ENCODE results near the gene POU6F2. TPM values are rescaled to one million over a fixed set of nuclear protein-coding genes. Genes with fewer than 3 reads are reported as not detected.

The POU6F2 gene
- total and polyA plus RNA-seq, 2 donors (not counting 1 experiment from before 2014, with no cell fraction given): 0.47 TPM; not detected in 1

DNA sequence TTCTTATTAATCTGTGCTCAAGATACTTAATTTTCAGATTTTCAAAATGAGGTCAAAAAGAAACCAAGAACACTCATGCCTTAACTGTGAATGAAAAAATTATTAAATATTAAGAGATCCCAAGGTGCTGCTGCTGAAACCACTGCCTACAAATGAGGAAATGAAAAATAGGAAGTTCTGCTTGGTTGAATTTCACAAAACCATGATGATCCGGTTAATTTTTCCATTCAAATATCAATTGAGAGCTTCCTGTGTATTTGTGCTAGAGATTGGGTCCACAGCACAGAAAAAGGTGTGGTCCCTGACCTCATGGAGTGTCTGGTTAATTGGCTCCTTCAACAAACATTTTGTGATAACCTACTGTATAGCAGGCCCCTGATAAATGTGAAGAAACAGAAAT is 455.8 kb downstream of the POU6F2 start:
- H3K27ac Mint-ChIP-seq: no peak overlapping the region
- CTCF ChIA-PET: interaction anchor here (1.9 kb wide), 1 partner anchor 19 kb away, joined by 5 read pairs; no protein-coding TSS in a partner anchor
- peaks cover 8 to 16% of the 10 kb centered on the region in 2 donors for H3K4me1 ChIP-seq (ENCODE audit: control insufficient read depth in 2 of 2, insufficient read depth in 2 of 2, low read length in 2 of 2)
- no CpG with 5 or more reads among the region's 1 CpG for WGBS (ENCODE audit: insufficient coverage)
- no peaks in the 10 kb centered on the region for H3K27me3 Mint-ChIP-seq
- no peak overlapping the region for H3K27ac ChIP-seq (ENCODE audit: low read length in 2 of 2)
- H3K9ac ChIP-seq (ENCODE audit: low read length): no peak overlapping the region
- no peaks in the 10 kb centered on the region for H4K20me1 ChIP-seq (ENCODE audit: control insufficient read depth, insufficient read depth, low read length, poor library complexity, severe bottlenecking)
- no peaks in the 10 kb centered on the region for H3K9me3 ChIP-seq (ENCODE audit: control extremely low read depth in 1 of 3, control insufficient read depth in 2 of 3, insufficient read depth in 1 of 3, low read length in 2 of 3)
- intact Hi-C loops (cut with micrococcal nuclease): no loop called here
- ATAC-seq (ENCODE audit: low read depth) (no peak), DNase-seq (no peak)
- H3K4me3 ChIP-seq (ENCODE audit: control extremely low read depth in 1 of 5, extremely low read depth in 1 of 5, insufficient read depth in 1 of 5, low read depth in 2 of 5, low read length in 4 of 5): no peak overlapping the region
- no peak overlapping the region for H3K4me3 Mint-ChIP-seq
- H3K4me2 ChIP-seq (replicated peaks; ENCODE audit: low read depth, low read length, poor library complexity, severe bottlenecking): peak overlapping the region; percentile 5
- H2AFZ ChIP-seq (ENCODE audit: insufficient read depth, low read depth, low read length, poor library complexity, severe bottlenecking): no peak overlapping the region
- POLR2A ChIA-PET: no interaction called here
- H3K36me3 ChIP-seq (replicated peaks in 1 of 2; ENCODE audit: control extremely low read depth in 1 of 2, control insufficient read depth in 1 of 2, extremely low read depth in 1 of 2, insufficient read depth in 2 of 2, low read length in 1 of 2): no peaks in the 10 kb centered on the region
- H3K79me2 ChIP-seq (ENCODE audit: control insufficient read depth, insufficient read depth, low read length): no peaks in the 10 kb centered on the region
- H3K27me3 ChIP-seq (replicated peaks in 1 of 4; ENCODE audit: control extremely low read depth in 1 of 4, control insufficient read depth in 3 of 4, insufficient read depth in 4 of 4, low read length in 3 of 4): no peaks in the 10 kb centered on the region
- no peaks in the 10 kb centered on the region for H3K9me3 Mint-ChIP-seq (ENCODE audit: insufficient read depth)
- peaks cover 29% of the 10 kb centered on the region for H3K4me1 Mint-ChIP-seq
- TF ChIP-seq EZH2 (IDR thresholded peaks at IDR 0.05; ENCODE audit: borderline replicate concordance, insufficient read depth, low read depth, low read length, poor library complexity, severe bottlenecking): no peak
- TF ChIP-seq, protein P1, sequence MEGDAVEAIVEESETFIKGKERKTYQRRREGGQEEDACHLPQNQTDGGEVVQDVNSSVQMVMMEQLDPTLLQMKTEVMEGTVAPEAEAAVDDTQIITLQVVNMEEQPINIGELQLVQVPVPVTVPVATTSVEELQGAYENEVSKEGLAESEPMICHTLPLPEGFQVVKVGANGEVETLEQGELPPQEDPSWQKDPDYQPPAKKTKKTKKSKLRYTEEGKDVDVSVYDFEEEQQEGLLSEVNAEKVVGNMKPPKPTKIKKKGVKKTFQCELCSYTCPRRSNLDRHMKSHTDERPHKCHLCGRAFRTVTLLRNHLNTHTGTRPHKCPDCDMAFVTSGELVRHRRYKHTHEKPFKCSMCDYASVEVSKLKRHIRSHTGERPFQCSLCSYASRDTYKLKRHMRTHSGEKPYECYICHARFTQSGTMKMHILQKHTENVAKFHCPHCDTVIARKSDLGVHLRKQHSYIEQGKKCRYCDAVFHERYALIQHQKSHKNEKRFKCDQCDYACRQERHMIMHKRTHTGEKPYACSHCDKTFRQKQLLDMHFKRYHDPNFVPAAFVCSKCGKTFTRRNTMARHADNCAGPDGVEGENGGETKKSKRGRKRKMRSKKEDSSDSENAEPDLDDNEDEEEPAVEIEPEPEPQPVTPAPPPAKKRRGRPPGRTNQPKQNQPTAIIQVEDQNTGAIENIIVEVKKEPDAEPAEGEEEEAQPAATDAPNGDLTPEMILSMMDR (IDR thresholded peaks at IDR 0.05): no peak

DNA sequence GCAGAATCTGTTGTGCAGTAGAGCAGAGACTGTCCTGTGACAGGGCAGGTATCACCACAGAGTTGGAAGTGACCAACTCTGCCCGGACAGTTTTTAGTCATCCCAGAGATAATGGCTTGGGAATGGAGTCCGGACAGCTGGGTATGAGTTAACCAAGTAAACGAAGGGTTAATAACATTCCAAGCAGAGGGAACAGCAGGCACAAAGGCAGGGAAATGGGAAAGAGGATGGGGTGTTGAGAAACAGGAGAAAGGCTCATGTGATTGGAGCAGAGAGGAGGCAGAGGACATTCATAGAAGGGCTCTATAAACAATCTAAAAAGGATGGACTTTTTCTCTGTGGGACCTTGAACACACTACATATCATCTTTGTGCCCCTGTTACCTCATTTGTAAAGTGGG is 456.3 kb downstream of the POU6F2 start:
- Mint-ChIP-seq H3K27me3 (no peaks in the 10 kb centered on the region), H3K27ac (no peak overlapping the region), H3K9me3 (ENCODE audit: insufficient read depth) (no peaks in the 10 kb centered on the region), H3K4me3 (no peak overlapping the region), H3K4me1 (peaks cover 29% of the 10 kb centered on the region)
- Histone ChIP-seq H3K9ac (ENCODE audit: low read length) (no peak overlapping the region), H3K4me2 (replicated peaks; ENCODE audit: low read depth, low read length, poor library complexity, severe bottlenecking) (peak overlapping the region; percentile 5), H3K27ac (ENCODE audit: low read length in 2 of 2) (no peak overlapping the region), H3K27me3 (replicated peaks in 1 of 4; ENCODE audit: control extremely low read depth in 1 of 4, control insufficient read depth in 3 of 4, insufficient read depth in 4 of 4, low read length in 3 of 4) (no peaks in the 10 kb centered on the region), H4K20me1 (ENCODE audit: control insufficient read depth, insufficient read depth, low read length, poor library complexity, severe bottlenecking) (no peaks in the 10 kb centered on the region), H3K4me1 (ENCODE audit: control insufficient read depth in 2 of 2, insufficient read depth in 2 of 2, low read length in 2 of 2) (peaks cover 8 to 16% of the 10 kb centered on the region in 2 donors), H3K79me2 (ENCODE audit: control insufficient read depth, insufficient read depth, low read length) (no peaks in the 10 kb centered on the region), H3K36me3 (replicated peaks in 1 of 2; ENCODE audit: control extremely low read depth in 1 of 2, control insufficient read depth in 1 of 2, extremely low read depth in 1 of 2, insufficient read depth in 2 of 2, low read length in 1 of 2) (no peaks in the 10 kb centered on the region), H3K9me3 (ENCODE audit: control extremely low read depth in 1 of 3, control insufficient read depth in 2 of 3, insufficient read depth in 1 of 3, low read length in 2 of 3) (no peaks in the 10 kb centered on the region), H3K4me3 (ENCODE audit: control extremely low read depth in 1 of 5, extremely low read depth in 1 of 5, insufficient read depth in 1 of 5, low read depth in 2 of 5, low read length in 4 of 5) (no peak overlapping the region), H2AFZ (ENCODE audit: insufficient read depth, low read depth, low read length, poor library complexity, severe bottlenecking) (no peak overlapping the region)
- ChIA-PET CTCF (interaction anchor here (1.9 kb wide), 1 partner anchor 19 kb away, joined by 5 read pairs; no protein-coding TSS in a partner anchor), POLR2A (no interaction called here)
- ATAC-seq (ENCODE audit: low read depth): no peak
- intact Hi-C loops (cut with micrococcal nuclease): no loop called here
- no peak for TF ChIP-seq EZH2 (IDR thresholded peaks at IDR 0.05; ENCODE audit: borderline replicate concordance, insufficient read depth, low read depth, low read length, poor library complexity, severe bottlenecking)
- TF ChIP-seq, protein P1 (IDR thresholded peaks at IDR 0.05): no peak
- no peak for DNase-seq
- 85% methylated on average over 3 of the region's 3 CpGs for WGBS (ENCODE audit: insufficient coverage)
